Fibroblast of skin of abdomen (primary cell): ENCODE results near the gene KRT34.
"Not testable (repeated sequence)": the region's sequence is repeated elsewhere in the genome, so short reads cannot be mapped to it uniquely, and the experiment has no call there.

Source experiments
- DNase-seq: peaks from one replicate; pipeline ENCODE4 v3.0.0-alpha.2; 2013

Gene KRT34

DNA sequence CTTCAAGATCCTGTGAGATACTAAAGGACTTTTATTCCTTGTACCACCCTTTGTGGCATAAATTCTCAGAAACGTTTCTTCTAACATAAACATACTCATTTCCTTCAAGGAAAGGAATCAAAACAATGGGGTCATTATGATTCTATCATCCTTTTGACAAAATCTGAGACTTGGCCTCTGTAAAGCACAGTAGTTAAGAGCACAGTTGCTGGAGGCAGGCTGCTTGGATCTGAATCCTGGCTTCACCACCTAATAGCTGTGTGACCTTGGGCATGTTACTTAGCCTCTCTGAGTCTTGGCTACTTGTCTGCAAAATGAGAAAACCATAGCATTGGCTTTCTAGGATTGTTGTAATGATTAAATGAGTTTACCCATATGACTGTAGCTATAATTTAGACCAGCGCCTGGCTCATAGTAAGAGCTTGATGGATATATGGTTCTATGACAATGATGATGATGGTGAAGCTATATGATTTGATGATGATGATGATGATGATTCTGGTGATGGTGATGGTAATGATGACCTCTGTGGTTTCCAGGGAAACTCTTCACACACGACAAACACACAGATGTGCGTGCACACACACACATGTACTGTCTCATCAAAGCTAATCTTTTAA, 21.4 kb upstream of the KRT34 start:
- no peak for DNase-seq

GRCh38 chr17:41402161-41402560, 20.1 kb upstream of the KRT34 start:
- peak; percentile 49 for DNase-seq

- DNase-seq: no peak
Measured at GRCh38 chr17:41396996-41397660, 15.0 kb upstream of the KRT34 start, which contains the start of gene KRT31. Gene KRT31, minus strand, starts transcription at chr17:41397608. Its CDS starts 69 bp downstream, at chr17:41397539.

DNA sequence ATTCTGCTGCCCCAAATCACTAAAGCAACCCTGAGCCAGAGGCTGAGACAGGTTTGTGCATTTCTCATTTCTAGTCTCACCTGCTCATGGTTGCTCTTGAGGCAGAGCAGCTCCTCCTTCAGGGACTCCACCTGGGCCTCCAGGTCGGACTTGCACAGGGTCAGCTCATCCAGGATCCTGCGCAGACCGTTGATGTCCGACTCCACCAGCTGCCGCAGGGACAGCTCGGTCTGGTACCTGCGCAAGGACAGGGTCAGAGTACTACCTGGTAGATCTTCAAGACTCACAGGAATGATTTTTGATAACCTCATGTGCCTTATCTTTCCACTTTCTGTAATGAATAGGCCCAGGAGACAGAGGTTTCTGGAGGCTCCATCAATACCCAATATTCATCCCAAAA, 14.2 kb upstream of the KRT34 start:
- no peak for DNase-seq

GRCh38 chr17:41395611-41396010, 13.5 kb upstream of the KRT34 start:
- no peak for DNase-seq

- not testable (repeated sequence) for DNase-seq
Measured at GRCh38 chr17:41395044-41395443, 12.9 kb upstream of the KRT34 start.

- no peak for DNase-seq
Measured at GRCh38 chr17:41394254-41394996, 12.3 kb upstream of the KRT34 start.

GRCh38 chr17:41393826-41394225, 11.7 kb upstream of the KRT34 start:
- DNase-seq: no peak

DNA sequence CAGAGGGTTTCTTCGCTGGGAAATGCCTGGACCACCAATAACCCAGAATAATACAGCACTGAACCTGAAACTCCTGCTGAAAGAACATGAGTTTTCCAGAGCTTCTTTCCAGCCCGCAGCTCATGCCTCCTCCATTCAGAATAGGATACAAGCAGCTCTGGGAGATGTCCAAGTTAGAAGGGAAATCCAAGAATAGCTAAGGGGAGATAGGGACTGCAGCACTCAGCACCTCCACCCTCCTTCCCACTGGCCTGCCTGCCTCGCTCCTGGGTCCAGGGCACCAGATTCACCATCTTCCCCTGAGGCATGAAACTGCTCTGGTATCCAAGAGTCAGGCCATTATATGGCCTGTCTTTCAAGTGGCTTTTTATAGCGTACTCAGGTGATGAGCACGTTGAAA, 11.2 kb upstream of the KRT34 start:
- DNase-seq: no peak

DNA sequence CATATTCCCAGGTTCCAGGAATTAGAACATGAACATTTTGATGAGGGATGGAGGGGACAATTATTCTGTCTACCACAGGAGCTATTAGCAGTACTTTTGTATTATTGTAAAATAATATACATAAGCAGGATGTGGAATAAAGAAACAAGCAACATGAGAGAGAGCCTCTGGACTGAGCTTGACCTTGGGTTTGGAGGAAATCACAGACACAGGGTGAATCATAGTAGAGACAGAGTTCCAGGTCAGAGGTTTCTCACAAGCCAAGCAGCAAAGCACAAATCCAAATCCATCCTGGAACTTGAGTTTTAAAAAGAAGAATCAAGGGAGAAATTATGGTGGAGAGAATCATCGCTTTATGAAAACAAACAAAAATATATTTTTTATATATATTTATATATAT, 10.2 kb upstream of the KRT34 start:
- no peak for DNase-seq

DNA sequence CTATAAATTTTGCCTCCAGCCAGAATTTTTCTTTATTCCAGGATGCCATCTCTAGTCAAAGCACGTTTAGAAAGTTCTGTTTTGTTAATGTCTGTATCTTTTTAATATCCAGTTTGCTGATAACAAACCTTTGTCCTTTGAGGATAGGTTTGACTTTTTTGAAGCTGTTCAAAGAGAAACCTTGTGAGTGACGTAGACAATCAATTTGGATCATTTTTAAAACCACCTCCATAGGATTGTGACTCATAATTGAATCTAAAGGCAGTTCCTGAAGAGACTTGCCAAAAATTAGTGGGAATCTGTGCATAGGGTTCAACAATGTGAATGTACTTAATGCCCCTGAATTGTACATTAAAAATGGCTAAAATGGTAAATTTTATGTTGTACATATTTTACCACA, 9.4 kb upstream of the KRT34 start:
- no peak for DNase-seq

DNA sequence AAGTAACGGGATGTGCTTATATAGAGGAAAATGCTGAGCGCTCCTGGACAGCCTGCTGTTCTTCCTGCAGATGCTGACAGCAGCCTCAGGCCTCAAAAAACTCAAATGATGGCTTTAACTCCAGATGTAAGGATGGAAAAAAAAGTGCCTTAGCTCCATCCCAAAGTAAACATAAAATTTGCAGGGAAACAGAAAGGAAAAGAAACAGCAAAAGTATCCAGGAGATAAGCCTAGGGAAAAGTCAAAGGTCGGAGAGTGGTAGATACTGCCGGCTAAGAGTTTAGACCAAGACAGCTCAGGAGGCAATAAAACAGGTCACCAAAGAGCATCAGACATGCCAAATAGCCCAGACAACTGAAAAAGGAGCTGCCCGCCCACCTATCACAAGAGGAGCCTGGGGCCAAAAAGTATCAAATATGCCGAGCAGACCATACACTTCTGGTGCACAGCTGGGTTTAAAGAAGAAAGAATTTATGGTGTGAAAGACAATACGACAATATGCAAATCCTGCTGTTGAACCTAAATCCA, 8.4 kb upstream of the KRT34 start:
- no peak for DNase-seq

- no peak for DNase-seq
Measured at GRCh38 chr17:41387670-41388069, 5.6 kb upstream of the KRT34 start.

- DNase-seq: no peak
Measured at GRCh38 chr17:41386227-41386626, 4.1 kb upstream of the KRT34 start.

GRCh38 chr17:41383690-41384089, 1.6 kb upstream of the KRT34 start:
- DNase-seq: no peak

DNA sequence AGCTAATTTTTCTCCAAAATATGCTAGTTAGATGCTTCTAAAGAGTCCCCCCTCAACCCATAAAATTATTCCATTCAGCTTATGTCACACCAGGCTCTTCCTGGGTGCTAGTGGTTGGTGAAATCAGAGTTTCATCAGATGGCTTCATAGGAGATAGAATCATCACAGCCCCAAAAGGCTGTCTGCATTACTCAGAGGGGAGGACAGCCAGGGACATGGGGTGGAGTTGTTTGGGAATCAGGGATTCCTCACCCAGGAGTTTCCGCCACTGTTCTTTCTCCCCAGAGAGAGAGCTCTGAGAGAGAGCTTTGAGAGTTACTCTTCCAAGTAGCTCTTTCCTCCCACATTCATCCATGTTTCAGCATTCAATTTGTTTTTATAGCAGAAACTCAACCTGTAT, 288 bp upstream of the KRT34 start:
- DNase-seq: peak; percentile 41

DNA sequence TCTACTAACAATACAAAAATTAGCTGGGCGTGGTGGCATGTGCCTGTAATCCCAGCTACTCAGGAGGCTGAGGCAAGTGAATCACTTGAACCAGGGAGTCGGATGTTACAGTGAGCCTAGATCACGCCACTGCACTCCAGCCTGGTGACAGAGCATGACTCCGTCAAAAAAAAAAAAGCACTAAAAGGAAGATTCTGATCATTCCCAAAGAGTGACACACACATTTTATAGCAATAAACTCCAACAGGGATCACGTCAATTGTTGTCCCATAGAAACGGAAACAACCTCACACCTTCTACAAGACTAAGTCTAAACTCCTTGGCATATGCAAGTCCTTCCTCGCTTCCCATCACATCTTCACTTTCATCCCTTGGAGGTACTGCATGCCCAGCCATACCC, 2.0 kb downstream of the KRT34 start:
- peak; percentile 83 for DNase-seq

DNA sequence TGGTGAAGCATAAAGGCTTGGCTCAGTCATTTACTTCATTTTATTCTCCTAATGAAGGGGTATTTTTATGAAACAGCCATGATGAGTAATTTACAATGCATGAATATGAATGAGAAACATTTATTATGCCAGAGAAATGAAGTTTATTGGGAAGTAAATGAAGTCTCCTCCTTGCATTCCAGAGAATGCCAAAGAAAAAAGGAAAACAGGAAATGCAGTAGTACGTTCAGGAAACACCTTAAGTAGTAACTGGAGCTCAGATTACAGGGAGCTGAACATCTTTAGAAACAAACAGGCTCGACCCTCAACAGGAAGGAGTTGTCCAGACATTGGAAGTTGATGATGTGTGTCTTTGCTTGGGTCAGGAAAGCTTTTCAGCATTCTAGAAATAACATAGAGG, 4.6 kb downstream of the KRT34 start:
- no peak for DNase-seq

DNA sequence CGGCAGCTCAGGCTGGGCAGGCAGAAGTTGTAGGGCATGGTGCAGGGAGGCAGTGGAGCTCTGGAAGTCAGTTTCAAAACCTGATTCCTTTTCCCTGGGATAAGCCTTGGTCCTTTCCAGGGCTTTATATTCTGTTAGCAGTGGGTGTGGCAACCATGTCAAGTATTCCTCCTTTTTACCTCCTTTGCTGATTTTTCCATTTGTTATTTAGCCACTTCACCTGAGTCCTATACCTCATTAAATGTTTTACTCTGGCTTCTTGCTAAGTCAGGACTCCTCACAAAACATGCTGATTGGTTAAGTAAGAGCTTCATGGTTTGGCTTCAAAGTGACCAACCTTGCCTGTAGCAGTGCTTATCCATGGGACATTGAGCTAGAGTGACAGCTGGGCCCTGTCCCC, 12.4 kb downstream of the KRT34 start, which contains the start of gene KRT33B:
KRT33B (minus strand) TSS at position 101 of the 400 bp plus-strand sequence; CDS start at position 38, 63 bp downstream.
- no peak for DNase-seq

DNA sequence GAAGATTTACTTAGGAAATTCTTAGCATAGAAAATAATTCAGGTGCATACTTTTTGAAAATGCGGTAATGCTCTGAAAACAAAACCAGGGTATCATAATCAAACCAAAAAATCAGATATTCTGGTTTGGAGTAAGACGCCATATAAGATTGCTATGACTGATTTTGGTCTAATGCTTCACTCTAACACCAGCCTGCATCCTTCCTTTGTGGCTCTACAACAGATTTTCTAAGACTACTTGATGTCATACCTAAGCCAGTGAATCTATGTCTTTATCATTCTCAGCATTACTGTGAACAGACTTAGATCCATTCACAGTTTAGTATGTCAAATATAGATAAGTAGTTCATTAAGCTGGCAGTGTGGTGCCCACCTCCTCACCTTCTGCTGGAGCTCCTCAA, 13.1 kb downstream of the KRT34 start:
- no peak for DNase-seq

- DNase-seq: peak; percentile 72
Measured at GRCh38 chr17:41367426-41368075, 14.6 kb downstream of the KRT34 start.

DNA sequence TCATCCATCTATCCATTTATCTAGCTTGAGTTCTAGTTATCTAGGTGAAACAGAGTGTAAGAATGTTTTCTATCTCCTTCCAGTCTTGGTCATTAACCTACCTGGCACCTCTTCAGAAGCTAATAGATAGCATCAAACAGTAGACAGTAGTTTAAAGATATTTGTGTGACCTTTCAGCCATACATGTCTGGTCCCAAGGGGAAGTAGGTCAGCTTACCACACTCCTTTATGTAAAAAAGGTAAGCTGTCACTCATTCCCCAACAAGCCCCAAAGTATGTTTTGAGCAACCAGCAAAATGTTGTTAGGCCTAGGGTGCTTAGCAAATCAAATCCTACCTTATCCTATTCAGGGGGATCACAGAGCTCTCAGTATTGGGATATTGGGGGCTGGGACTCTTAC, 16.0 kb downstream of the KRT34 start:
- DNase-seq: no peak

GRCh38 chr17:41363881-41364280, 18.2 kb downstream of the KRT34 start:
- DNase-seq: no peak
